ENCODE measurements around the gene TBL1Y. TPM values are rescaled to one million over a fixed set of nuclear protein-coding genes. Genes with fewer than 3 reads are reported as not detected.

Gene TBL1Y
- total and polyA plus RNA-seq, 2 of the 13 experiments (the other 11 are each of a cell fraction or from before 2014, with no cell fraction given) = 0.37 to 1.4 TPM

DNA sequence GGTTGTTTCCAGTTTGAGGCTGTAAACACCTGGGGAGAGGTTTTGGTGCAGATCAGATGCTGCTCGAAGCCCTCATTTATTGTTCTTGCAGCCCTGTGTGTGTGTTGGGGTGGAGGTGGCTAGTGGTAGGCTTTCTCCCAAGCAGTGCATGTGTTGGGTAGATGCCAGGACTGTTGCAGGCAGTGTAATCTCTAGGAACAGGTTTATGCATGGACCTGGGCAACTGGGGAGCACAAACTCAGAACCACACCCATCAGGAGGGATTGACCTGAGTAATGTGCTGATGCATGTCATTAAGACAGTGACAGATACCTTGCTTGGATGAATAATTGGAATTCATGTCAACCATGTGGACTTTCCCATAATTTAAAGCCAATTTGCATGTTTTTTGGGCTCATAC is 77.3 kb downstream of the TBL1Y start:
- Histone ChIP-seq H3K4me2 (ENCODE audit: low read depth, low read length) (no peak overlapping the region), H3K9me3 (ENCODE audit: low read length) (no peaks in the 10 kb centered on the region), H4K20me1 (ENCODE audit: insufficient read depth, low read length) (no peaks in the 10 kb centered on the region), H3K4me1 (ENCODE audit: insufficient read depth, low read length) (no peaks in the 10 kb centered on the region), H2AFZ (ENCODE audit: low read length) (no peak overlapping the region), H3K9ac (ENCODE audit: insufficient read depth, low read depth, low read length) (no peak overlapping the region), H3K27ac (ENCODE audit: extremely low read length, insufficient read depth, low read length) (no peak overlapping the region), H3K27me3 (ENCODE audit: control insufficient read depth in 1 of 2, insufficient read depth in 2 of 2, low read length in 2 of 2) (no peaks in the 10 kb centered on the region), H3K36me3 (replicated peaks in 1 of 2; ENCODE audit: control insufficient read depth in 1 of 2, insufficient read depth in 2 of 2, low read length in 2 of 2) (no peaks in the 10 kb centered on the region), H3K4me3 (replicated peaks in 1 of 3; ENCODE audit: insufficient read depth in 1 of 3, low read depth in 2 of 3, low read length in 3 of 3) (no peak overlapping the region), H3K79me2 (ENCODE audit: insufficient read depth, low read length) (no peaks in the 10 kb centered on the region)
- no peak for FAIRE-seq
- WGBS (ENCODE audit: low lambda C conversion rate) = 100% methylated on average over 1 of the region's 1 CpG
- in situ Hi-C loops (cut with HindIII; ENCODE audit: extremely low pct_ligation_motif_present, low pct_unique_long_range_greater_than_20kb) = no loop called here
- no TSS peak for BruUV-seq (replicated peaks)
- ATAC-seq = no peak
- no peak for TF ChIP-seq RBFOX2 (IDR thresholded peaks at IDR 0.05; ENCODE audit: low read depth, low read length)
- TF ChIP-seq SSRP1 (CRISPR knock-in tag; IDR thresholded peaks at IDR 0.05) = no peak
- TF ChIP-seq ZNF543 (CRISPR knock-in tag; IDR thresholded peaks at IDR 0.05) = no peak
- TF ChIP-seq ATF6 (CRISPR knock-in tag; conservative IDR thresholded peaks at IDR 0.05) = no peak
- TF ChIP-seq PRMT3 (CRISPR knock-in tag; IDR thresholded peaks at IDR 0.05; ENCODE audit: borderline replicate concordance, low read depth) = no peak
- no peak for TF ChIP-seq XRCC5 (optimal IDR thresholded peaks at IDR 0.05; ENCODE audit: low read length)
- TF ChIP-seq SP2 (CRISPR knock-in tag; IDR thresholded peaks at IDR 0.05) = no peak
- no peak for TF ChIP-seq PAX8 (CRISPR knock-in tag; IDR thresholded peaks at IDR 0.05; ENCODE audit: borderline replicate concordance)
- TF ChIP-seq TBX3 (IDR thresholded peaks at IDR 0.05; ENCODE audit: borderline replicate concordance) = no peak
- TF ChIP-seq ARID3A (IDR thresholded peaks at IDR 0.05; ENCODE audit: low read depth, low read length) = no peak
- no peak for TF ChIP-seq CEBPB (IDR thresholded peaks at IDR 0.05; ENCODE audit: borderline replicate concordance, low read depth, low read length)
- TF ChIP-seq PHF21A (CRISPR knock-in tag; IDR thresholded peaks at IDR 0.05) = no peak
- TF ChIP-seq SMC3 (IDR thresholded peaks at IDR 0.05; ENCODE audit: low read length) = no peak
- CTCF ChIA-PET (ENCODE audit: low intra/inter-chr PET ratio, low total read pairs) = no interaction called here
- no peak for DNase-seq (ENCODE audit: low spot score)
- intact Hi-C loops (cut with micrococcal nuclease; ENCODE audit: unreplicated experiment) = no loop called here
- POLR2A ChIA-PET = no interaction called here

Measured in HepG2 (cell line).